Adipocyte (in vitro differentiated cells): ENCODE data around the gene HADHA.

Experiments used
- DNase-seq: peaks from one replicate; pipeline ENCODE4 v3.0.0-alpha.2; 2015; ENCODE audit warnings: low read depth
- H3K27me3 ChIP-seq: replicated peaks from 2 replicates; pipeline ENCODE4 v1.7.0; 2013; ENCODE audit warnings: mild to moderate bottlenecking, low read length, moderate library complexity; ENCODE audit not compliant: control insufficient read depth, insufficient read depth
- H3K36me3 ChIP-seq: 2 replicates; pipeline ENCODE4 v1.7.0; 2013; ENCODE audit warnings: low read length, mild to moderate bottlenecking, moderate library complexity; ENCODE audit not compliant: control insufficient read depth, insufficient read depth, severe bottlenecking
- H3K4me1 ChIP-seq: 2 replicates; pipeline ENCODE4 v1.7.0; 2013; ENCODE audit warnings: mild to moderate bottlenecking, low read length, moderate library complexity; ENCODE audit not compliant: control insufficient read depth, insufficient read depth
- H3K4me3 ChIP-seq: 2 replicates; pipeline ENCODE4 v1.7.0; 2013; ENCODE audit warnings: mild to moderate bottlenecking, low read length, moderate library complexity
- H3K9ac ChIP-seq: 2 replicates; pipeline ENCODE4 v1.7.0; 2013; ENCODE audit warnings: mild to moderate bottlenecking, low read length, moderate library complexity
- H3K9me3 ChIP-seq: 2 replicates; pipeline ENCODE4 v1.7.0; 2013; ENCODE audit warnings: mild to moderate bottlenecking, low read length, moderate library complexity; ENCODE audit not compliant: control insufficient read depth

HADHA gene

DNA sequence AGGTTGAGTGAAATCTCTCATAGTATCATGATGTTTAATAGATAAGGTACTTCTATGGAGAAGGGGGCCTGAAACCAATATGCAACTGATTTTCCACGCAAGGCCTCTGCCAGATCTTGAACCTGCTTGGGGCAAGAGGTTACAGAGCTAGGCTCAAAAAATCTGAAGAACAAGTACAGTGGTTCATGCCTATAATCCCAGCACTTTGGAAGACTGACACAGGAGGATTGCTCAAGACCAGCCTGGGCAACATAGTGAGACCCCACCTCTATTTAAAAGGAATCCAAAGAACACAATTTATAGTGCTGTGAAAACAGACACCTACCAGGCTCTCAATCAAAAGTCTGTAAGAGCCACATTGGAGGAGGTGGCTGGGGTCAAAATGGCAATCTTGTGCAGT is 28.6 kb downstream of the HADHA start:
- Histone ChIP-seq H3K27me3 (no peaks in the 10 kb centered on the region), H3K9me3 (peaks cover 11% of the 10 kb centered on the region), H3K9ac (no peak overlapping the region), H3K4me3 (no peak overlapping the region), H3K36me3 (peaks cover 95% of the 10 kb centered on the region), H3K4me1 (no peaks in the 10 kb centered on the region)
- DNase-seq, result no peak

DNA sequence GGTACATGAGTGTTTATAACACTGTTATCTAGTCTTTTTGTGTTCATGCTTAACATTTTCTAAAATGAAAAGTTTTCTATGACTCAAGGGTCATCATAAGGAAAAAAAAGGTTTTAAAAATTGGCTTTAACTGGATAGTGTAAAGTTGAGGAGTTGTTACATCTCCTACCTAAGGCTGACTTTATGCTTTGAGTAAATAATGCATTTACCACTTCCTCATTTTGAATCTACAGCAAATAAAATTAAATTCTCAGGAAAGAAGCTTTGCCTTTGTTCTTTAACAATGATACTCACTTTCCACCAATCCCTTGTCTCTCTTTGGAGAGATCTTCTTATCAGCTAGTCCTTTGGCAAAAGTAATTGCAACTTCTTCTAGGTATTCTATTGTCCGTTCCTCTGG is 29.7 kb downstream of the HADHA start:
- no peak overlapping the region for H3K4me3 ChIP-seq
- H3K9ac ChIP-seq, result no peak overlapping the region
- no peaks in the 10 kb centered on the region for H3K4me1 ChIP-seq
- no peak for DNase-seq
- H3K27me3 ChIP-seq, result no peaks in the 10 kb centered on the region
- H3K36me3 ChIP-seq, result peaks cover 95% of the 10 kb centered on the region
- peaks cover 11% of the 10 kb centered on the region for H3K9me3 ChIP-seq

DNA sequence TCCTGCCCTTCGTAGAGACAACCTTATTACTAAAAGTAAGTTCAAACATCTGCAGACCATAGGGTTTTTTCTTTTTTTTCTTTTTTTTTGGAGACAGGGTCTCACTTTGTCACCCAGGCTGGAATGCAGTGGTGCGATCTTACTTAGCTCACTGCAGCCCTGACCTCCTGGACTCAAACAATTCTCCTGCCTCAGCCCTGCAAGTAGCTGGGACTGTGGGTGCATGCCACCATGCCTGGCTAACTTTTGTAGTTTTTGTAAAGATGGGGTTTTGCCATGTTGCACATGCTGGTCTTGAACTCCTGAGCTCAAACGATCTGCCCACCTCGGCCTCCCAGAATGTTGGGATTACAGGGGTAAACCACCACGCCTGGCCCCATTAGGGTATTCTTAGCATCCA is 32.4 kb downstream of the HADHA start:
- Histone ChIP-seq H3K9ac (no peak overlapping the region), H3K27me3 (no peaks in the 10 kb centered on the region), H3K9me3 (no peaks in the 10 kb centered on the region), H3K4me3 (no peak overlapping the region), H3K36me3 (peaks cover 99% of the 10 kb centered on the region), H3K4me1 (no peaks in the 10 kb centered on the region)
- DNase-seq, result no peak

DNA sequence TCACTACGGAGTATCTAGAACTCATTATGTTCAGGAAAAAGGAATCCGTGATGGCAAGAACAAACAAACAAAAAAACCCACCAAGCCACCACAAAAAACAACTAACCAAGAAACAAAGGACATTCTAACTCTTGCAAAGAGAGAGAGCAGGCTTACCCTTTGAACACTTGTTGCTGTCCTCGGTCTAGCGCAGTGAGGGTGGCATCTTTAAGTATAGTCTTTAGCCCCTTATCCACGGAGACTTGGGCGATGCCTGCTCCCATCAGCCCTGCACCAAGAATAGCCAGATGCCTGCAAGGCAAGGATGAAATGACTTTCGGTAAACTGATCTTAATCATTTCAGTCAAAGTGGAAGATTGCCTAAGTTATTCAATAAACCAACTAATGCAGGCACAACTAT is 40.5 kb downstream of the HADHA start:
- no peak for DNase-seq
- Histone ChIP-seq H3K9me3 (no peaks in the 10 kb centered on the region), H3K9ac (no peak overlapping the region), H3K27me3 (no peaks in the 10 kb centered on the region), H3K4me1 (no peaks in the 10 kb centered on the region), H3K4me3 (no peak overlapping the region), H3K36me3 (peaks cover 93% of the 10 kb centered on the region)

DNA sequence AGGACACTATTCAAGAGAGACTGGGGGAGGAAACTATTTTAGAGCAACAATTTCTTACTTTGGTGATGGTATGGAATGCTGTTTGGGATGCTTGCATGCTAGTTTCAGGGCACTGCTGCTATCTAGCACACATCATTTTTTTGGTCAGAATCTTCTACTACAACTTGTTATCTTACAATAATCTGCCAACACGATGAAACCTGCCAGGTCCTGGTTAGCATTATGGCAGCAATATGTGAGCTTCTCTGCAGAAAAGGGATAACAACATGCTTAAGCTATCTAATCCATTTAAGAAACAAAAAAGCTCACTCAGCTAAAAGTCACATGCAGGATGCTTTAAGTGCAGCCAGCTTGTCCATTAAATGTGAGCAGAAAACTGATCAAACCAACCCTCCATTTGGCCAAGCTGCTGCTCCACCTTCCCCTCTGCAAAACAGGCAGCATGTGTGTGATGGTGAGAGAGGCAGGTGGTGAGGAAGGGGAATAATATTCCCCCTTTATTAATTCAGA is 41.4 kb downstream of the HADHA start:
- Histone ChIP-seq H3K36me3 (peaks cover 93% of the 10 kb centered on the region), H3K4me3 (no peak overlapping the region)
- no peak for DNase-seq

DNA sequence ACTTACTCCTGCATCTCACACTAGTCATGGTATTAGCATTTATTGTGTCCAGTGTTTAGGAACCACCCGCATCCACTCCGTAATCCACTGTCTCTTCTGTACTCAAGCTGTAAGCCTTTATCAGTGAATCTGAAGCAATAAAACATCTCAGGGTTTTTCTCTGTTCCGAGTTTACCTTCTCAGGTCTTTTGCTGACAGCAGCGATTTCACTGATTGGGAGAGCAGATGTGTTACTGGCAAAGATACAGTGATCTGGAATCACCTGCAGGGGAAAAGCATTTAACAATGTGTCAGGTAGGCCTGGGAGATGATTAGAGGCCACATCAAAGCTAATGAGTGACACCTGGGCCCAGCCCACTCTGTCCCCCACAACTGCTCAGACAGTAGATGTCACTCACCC is 46.9 kb downstream of the HADHA start:
- H3K36me3 ChIP-seq, result peaks cover 99% of the 10 kb centered on the region
- H3K4me1 ChIP-seq, result no peaks in the 10 kb centered on the region
- no peak overlapping the region for H3K9ac ChIP-seq
- no peaks in the 10 kb centered on the region for H3K27me3 ChIP-seq
- H3K9me3 ChIP-seq, result no peaks in the 10 kb centered on the region
- H3K4me3 ChIP-seq, result no peak overlapping the region
- DNase-seq, result no peak

More for the DNA sequence above, 41.4 kb downstream of the HADHA start:
- Histone ChIP-seq H3K9me3 (no peaks in the 10 kb centered on the region), H3K27me3 (no peaks in the 10 kb centered on the region), H3K4me1 (no peaks in the 10 kb centered on the region), H3K9ac (no peak overlapping the region)

DNA sequence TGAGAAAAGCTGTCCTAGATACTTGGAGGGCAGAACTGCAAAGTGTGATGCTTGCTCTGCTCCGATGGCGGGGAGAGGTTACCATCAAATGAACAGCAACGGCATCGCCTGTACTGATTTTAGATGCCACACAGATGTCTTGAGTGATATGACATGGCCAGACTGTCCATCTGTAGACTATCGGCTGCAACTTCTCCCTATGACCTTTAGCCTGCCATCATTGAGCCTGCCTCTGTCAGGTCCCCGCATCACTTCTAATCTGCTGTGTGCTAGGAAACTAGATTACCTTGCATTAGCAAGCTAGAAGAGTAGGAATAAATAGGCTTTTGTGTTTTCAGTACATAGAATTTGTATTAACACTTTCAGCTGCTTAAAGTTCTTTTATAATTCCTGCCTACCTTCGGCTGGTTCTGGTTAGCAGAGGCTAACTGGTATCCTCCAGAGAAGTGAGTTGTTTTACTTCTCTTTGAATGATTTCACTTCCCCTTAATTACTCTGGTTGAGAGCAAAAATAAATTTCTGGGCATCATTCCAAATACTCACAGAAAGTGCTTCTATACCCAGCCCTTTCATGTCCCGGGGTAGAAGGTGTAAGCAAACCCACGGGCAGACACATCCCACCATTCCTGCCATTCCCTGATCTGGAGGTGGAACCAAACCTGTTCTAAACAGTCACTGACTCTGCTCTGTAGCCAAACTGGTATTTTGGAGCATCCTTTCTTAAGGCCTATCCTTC is 47.6 kb downstream of the HADHA start:
- H3K9ac ChIP-seq, result no peak overlapping the region
- H3K9me3 ChIP-seq, result no peaks in the 10 kb centered on the region
- no peak overlapping the region for H3K4me3 ChIP-seq
- H3K4me1 ChIP-seq, result no peaks in the 10 kb centered on the region
- H3K36me3 ChIP-seq, result peaks cover 99% of the 10 kb centered on the region
- DNase-seq, result no peak
- no peaks in the 10 kb centered on the region for H3K27me3 ChIP-seq

DNA sequence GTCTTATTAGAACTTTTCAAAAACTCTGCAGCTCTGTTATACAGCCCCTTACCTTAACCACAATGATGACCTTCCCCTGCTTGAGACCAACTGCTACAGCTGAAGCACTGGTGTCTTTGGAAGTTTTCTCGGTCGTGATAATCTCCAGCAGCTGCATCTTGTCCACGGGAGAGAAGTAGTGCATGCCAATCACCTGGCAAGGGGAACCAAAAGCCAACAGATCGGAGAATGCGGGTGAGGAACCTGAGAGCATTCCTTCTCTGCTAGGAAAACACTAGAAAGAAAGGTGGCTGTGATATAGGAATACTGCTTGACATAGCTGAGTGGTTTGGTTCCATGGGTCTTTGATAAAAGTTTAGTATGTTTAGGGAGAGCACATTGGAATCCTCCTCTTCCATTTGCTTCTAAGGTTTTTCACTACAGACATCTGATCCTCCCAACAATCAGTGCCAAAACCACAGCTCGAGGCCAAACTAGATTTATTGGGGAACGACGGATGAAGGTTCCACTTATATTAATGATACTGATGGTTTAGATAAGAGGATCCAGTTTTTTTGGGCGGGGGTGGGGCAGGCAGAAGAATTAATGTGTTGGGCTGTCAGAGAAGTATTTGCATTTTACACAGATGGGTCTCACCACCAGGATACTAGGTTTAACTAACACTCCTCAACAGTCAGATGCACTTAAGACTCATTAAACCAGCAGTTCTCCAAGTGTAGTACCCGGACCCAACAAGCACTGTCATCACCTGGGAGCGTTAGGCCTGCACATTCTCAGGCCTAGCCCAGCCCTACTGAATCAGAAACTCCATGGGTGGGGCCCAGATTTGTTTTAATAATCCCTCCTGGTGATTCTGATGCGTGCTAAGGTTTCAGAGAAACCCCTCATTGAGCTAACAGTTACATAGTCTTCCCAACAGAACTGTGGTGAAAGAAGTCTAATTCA is 49.1 kb downstream of the HADHA start:
- Histone ChIP-seq H3K9me3 (no peaks in the 10 kb centered on the region), H3K27me3 (no peaks in the 10 kb centered on the region), H3K9ac (no peak overlapping the region), H3K36me3 (peaks cover 100% of the 10 kb centered on the region), H3K4me1 (no peaks in the 10 kb centered on the region), H3K4me3 (no peak overlapping the region)
- no peak for DNase-seq

DNA sequence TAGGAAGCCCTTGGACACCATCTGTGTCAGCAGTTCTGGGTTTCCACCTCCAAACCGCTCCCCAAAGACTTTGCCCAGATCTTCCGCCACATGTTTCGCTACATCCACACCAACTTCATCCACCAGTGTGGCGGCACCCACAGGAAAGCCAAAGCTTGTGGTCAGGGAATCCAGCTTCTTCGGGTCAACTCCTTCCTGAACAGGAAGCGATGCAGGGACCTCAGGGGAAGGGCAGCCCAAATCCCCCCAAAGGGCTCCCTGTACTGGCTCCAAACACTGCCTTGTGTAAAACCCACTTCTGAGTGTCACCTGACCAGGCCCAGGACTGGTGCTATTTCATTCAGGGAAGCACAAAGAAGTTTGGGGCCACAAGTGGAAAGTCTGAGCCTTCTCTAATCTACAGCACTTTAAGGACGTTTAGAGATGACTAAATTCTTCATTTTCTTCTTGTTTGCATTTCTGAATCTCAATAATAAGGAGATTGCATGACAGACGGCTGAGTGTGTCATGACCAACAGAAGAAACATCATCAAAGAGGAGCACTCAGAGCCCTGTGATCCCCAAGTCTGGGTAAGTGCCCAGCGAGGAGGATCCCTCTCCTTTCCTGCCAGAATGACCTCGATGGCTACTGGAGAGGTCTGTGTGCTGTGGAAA is 50.7 kb downstream of the HADHA start:
- Histone ChIP-seq H3K4me1 (peaks cover 2% of the 10 kb centered on the region), H3K9ac (no peak overlapping the region), H3K36me3 (peaks cover 90% of the 10 kb centered on the region), H3K27me3 (no peaks in the 10 kb centered on the region), H3K9me3 (no peaks in the 10 kb centered on the region), H3K4me3 (no peak overlapping the region)
- no peak for DNase-seq

DNA sequence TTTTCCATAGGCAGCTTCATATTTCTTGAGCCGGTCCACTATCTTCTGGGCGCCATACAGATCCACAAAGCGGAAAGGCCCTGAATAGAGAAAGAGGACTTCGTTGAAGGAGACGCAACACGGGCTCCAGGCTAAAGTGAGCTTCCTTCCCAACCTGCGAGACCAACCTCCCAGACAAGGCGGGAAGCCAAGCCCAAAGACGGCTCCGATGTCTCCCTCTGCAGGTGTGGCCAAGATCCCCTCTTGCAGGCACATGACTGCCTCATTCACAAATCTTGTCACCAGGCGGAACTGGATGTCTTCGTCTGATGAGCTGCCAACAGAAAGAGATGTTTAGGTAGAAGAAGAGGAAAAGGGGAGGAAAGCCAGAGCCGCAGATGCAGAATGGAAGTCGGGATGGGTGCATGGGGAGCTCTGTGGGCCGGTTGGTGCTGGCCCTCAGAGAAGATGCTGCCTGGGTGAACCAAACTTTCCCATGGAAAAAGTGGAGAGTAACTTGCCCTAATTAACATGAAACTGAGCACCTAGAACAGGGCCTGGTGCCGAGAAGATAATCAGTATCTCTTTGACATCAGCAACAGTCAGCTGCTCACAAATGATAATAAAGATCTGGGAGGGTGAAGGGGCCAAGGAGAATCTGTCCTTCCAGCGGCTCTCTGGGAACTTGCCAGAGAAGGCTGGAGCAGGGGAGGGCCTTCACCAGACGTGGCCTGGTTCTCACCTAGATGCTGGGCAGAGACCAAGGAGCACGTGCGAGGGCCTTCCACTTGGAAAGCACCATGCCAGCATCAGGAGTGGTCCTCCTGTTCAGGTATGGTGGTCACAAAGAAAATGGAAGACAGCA is 52.9 kb downstream of the HADHA start:
- Histone ChIP-seq H3K4me1 (peaks cover 9% of the 10 kb centered on the region), H3K9ac (no peak overlapping the region), H3K4me3 (no peak overlapping the region), H3K9me3 (no peaks in the 10 kb centered on the region), H3K36me3 (peaks cover 68% of the 10 kb centered on the region), H3K27me3 (no peaks in the 10 kb centered on the region)
- no peak for DNase-seq
